Ishikawa (cell line): Measurements from ENCODE around the gene COL11A1.

Experiments
- CEBPB ChIP-seq: IDR thresholded peaks from 2 replicates; pipeline ENCODE4 v1.6.1; 2012
- CREB1 ChIP-seq: IDR thresholded peaks from 2 replicates; pipeline ENCODE4 v1.6.1; 2012; ENCODE audit warnings: low read depth
- EGR1 ChIP-seq: IDR thresholded peaks from 2 replicates; pipeline ENCODE4 v1.6.1; 2012
- EP300 ChIP-seq: IDR thresholded peaks from 2 replicates; pipeline ENCODE4 v1.6.1; 2012; ENCODE audit warnings: borderline replicate concordance
- FOXM1 ChIP-seq: IDR thresholded peaks from 2 replicates; pipeline ENCODE4 v1.6.1; 2012; ENCODE audit warnings: low read depth, borderline replicate concordance
- NFIC ChIP-seq: IDR thresholded peaks from 2 replicates; pipeline ENCODE4 v1.6.1; 2012
- RAD21 ChIP-seq: IDR thresholded peaks from 2 replicates; pipeline ENCODE4 v1.6.1; 2012; ENCODE audit warnings: low read depth
- REST ChIP-seq: IDR thresholded peaks from 2 replicates; pipeline ENCODE4 v1.6.1; 2012; ENCODE audit warnings: low read depth, mild to moderate bottlenecking
- TAF1 ChIP-seq: IDR thresholded peaks from 2 replicates; pipeline ENCODE4 v1.6.1; 2012; ENCODE audit warnings: low read depth, mild to moderate bottlenecking
- TCF12 ChIP-seq: IDR thresholded peaks from 2 replicates; pipeline ENCODE4 v1.6.1; 2012; ENCODE audit warnings: low read depth
- TEAD4 ChIP-seq: IDR thresholded peaks from 2 replicates; pipeline ENCODE4 v1.6.1; 2012
- YY1 ChIP-seq: IDR thresholded peaks from 2 replicates; pipeline ENCODE4 v1.6.1; 2012; ENCODE audit warnings: low read depth
- ZBTB7A ChIP-seq: IDR thresholded peaks from 2 replicates; pipeline ENCODE4 v1.6.1; 2012; ENCODE audit warnings: low read depth
- TF ChIP-seq, protein P1 (sequence below): IDR thresholded peaks from 2 replicates; pipeline ENCODE4 v1.6.1; 2012
- TF ChIP-seq, protein P2 (sequence below): IDR thresholded peaks from 2 replicates; pipeline ENCODE4 v1.6.1; 2012

COL11A1 gene

GRCh38 chr1:102879439-102879993, 228.8 kb downstream of the COL11A1 start:
- TF ChIP-seq CREB1, result no peak
- TF ChIP-seq REST, result no peak
- no peak for TF ChIP-seq FOXM1
- no peak for TF ChIP-seq CEBPB
- TF ChIP-seq TAF1, result no peak
- TF ChIP-seq, protein P1, sequence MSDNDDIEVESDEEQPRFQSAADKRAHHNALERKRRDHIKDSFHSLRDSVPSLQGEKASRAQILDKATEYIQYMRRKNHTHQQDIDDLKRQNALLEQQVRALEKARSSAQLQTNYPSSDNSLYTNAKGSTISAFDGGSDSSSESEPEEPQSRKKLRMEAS, result no peak
- no peak for TF ChIP-seq EP300
- TF ChIP-seq TCF12, result no peak
- no peak for TF ChIP-seq NFIC
- TF ChIP-seq EGR1, result no peak
- no peak for TF ChIP-seq ZBTB7A
- TF ChIP-seq YY1, result no peak

DNA sequence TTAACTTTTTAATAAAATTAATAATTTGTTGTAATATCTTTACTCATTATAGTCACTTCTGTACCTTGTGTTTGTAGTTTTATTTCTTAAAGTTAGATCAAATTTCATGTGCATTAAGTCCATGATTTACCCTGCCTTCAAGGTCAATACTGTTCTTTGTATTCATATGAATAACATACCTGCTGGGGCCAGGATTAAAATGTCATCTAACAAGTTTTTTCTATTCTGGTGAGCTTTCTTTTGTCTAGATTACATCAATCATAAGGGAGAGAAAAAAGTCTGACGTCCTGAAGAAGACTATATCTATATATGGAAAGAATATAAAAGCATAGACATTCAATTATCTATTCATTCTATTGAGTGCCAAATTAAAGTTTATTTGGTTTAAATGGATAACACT, 232.6 kb downstream of the COL11A1 start:
- TF ChIP-seq TCF12, result no peak
- TF ChIP-seq CREB1, result no peak
- no peak for TF ChIP-seq FOXM1
- TF ChIP-seq CEBPB, result no peak
- TF ChIP-seq REST, result no peak
- TF ChIP-seq, protein P1, result no peak
- TF ChIP-seq NFIC, result no peak
- no peak for TF ChIP-seq RAD21
- no peak for TF ChIP-seq TEAD4
- TF ChIP-seq, protein P2, sequence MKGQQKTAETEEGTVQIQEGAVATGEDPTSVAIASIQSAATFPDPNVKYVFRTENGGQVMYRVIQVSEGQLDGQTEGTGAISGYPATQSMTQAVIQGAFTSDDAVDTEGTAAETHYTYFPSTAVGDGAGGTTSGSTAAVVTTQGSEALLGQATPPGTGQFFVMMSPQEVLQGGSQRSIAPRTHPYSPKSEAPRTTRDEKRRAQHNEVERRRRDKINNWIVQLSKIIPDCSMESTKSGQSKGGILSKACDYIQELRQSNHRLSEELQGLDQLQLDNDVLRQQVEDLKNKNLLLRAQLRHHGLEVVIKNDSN, result no peak
- TF ChIP-seq TAF1, result no peak
- TF ChIP-seq YY1, result no peak
- no peak for TF ChIP-seq EGR1
- no peak for TF ChIP-seq EP300
- no peak for TF ChIP-seq ZBTB7A

GRCh38 chr1:102872526-102872925, 235.8 kb downstream of the COL11A1 start:
- no peak for TF ChIP-seq EP300
- TF ChIP-seq REST, result no peak
- TF ChIP-seq RAD21, result no peak

GRCh38 chr1:102872097-102872496, 236.2 kb downstream of the COL11A1 start:
- no peak for TF ChIP-seq ZBTB7A
- no peak for TF ChIP-seq TAF1
- TF ChIP-seq CEBPB, result no peak
- TF ChIP-seq, protein P2, result no peak
- no peak for TF ChIP-seq YY1
- no peak for TF ChIP-seq EGR1
- TF ChIP-seq REST, result no peak
- TF ChIP-seq NFIC, result no peak
- TF ChIP-seq, protein P1, result no peak
- no peak for TF ChIP-seq TEAD4
- no peak for TF ChIP-seq EP300
- TF ChIP-seq CREB1, result no peak
- no peak for TF ChIP-seq FOXM1
- TF ChIP-seq RAD21, result no peak
- no peak for TF ChIP-seq TCF12
